Thoracic aorta (tissue), 2 donors: ENCODE data around the gene GATA3. TPM values are rescaled to one million over a fixed set of nuclear protein-coding genes. Genes with fewer than 3 reads are reported as not detected.

Source experiments
- ATAC-seq: fragments of 150-250 bp; one replicate; pipeline ENCODE4 v1.8.0; 2017; ENCODE audit warnings: low read depth; ENCODE audit not compliant: insufficient number of reproducible peaks, low FRiP score
- DNase-seq: peaks from one replicate; pipeline ENCODE4 v3.0.0-alpha.2; 2020; ENCODE audit warnings: low spot score
- H3K27ac ChIP-seq, 2 donors: fragments of 200-600 bp; sonication (generic); 1 replicate in 1 of 2; 2 replicates in 1 of 2; pipeline ENCODE4 v1.5.1; 2016; ENCODE audit warnings: mild to moderate bottlenecking in 2 of 2, moderate library complexity in 2 of 2
- H3K27me3 ChIP-seq: fragments of 200-600 bp; sonication (generic); replicated peaks from 2 replicates; pipeline ENCODE4 v1.6.0; 2016; ENCODE audit warnings: mild to moderate bottlenecking; ENCODE audit not compliant: insufficient read depth
- H3K36me3 ChIP-seq: fragments of 200-600 bp; sonication (generic); one replicate; pipeline ENCODE4 v1.5.1; 2016
- H3K4me1 ChIP-seq, 2 donors: fragments of 200-600 bp; sonication (generic); 1 replicate in 1 of 2; 2 replicates in 1 of 2; pipeline versions ENCODE4 v1.5.1 to v1.6.0; 2016; ENCODE audit warnings: low read depth in 2 of 2, mild to moderate bottlenecking in 1 of 2; ENCODE audit not compliant: control insufficient read depth in 1 of 2
- H3K4me3 ChIP-seq: fragments of 200-600 bp; sonication (generic); 2 replicates; pipeline ENCODE4 v1.5.1; 2016; ENCODE audit warnings: mild to moderate bottlenecking
- H3K9me3 ChIP-seq: fragments of 200-600 bp; sonication (generic); 2 replicates; pipeline ENCODE4 v1.5.1; 2016
- CTCF ChIP-seq: fragments of 200-600 bp; sonication (generic); IDR thresholded peaks from one replicate; pipeline ENCODE4 v1.5.1; 2019; ENCODE audit warnings: antibody characterized with exemption
- total RNA-seq, 2 donors: library from RNA; depleted of rRNA; stranded (reverse); fragments of >200 nt; gene quantifications; one replicate each; pipeline versions ENCODE4 v1.1.0 to v1.2.3, GENCODE V29; 2016

GATA3 gene
- total RNA-seq, 2 donors from 2014 or later = not detected

DNA sequence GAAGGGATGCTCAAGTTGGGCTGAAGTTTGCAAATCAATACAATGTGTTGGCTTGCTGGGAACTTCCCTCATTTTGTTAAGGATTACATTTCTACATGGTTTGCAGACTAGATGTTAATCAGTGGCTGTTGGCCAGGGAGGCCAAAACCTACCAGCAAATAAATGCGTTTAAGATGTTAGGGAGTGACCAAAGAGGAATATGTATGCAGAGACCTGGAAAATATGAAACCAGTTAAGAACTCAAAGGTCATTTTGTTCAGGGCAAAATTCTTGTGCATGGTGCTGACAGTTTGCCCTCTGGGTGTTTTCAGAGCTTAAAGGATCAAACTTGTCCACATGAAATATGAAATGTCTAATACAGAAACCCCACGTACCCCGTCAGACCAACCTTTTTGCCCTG, 30.3 kb downstream of the GATA3 start:
- Histone ChIP-seq H3K27ac (no peak overlapping the region), H3K4me3 (no peak overlapping the region), H3K36me3 (no peaks in the 10 kb centered on the region), H3K27me3 (no peaks in the 10 kb centered on the region), H3K4me1 (no peaks in the 10 kb centered on the region), H3K9me3 (no peaks in the 10 kb centered on the region)
- ATAC-seq (no peak), DNase-seq (no peak)
- no peak for TF ChIP-seq CTCF

GRCh38 chr10:8085251-8085650, 30.8 kb downstream of the GATA3 start:
- H3K4me1 ChIP-seq = no peaks in the 10 kb centered on the region
- no peaks in the 10 kb centered on the region for H3K9me3 ChIP-seq
- H3K27ac ChIP-seq = no peak overlapping the region
- H3K4me3 ChIP-seq = no peak overlapping the region
- TF ChIP-seq CTCF = no peak
- H3K36me3 ChIP-seq = no peaks in the 10 kb centered on the region
- no peaks in the 10 kb centered on the region for H3K27me3 ChIP-seq
- DNase-seq = no peak
- no peak for ATAC-seq

DNA sequence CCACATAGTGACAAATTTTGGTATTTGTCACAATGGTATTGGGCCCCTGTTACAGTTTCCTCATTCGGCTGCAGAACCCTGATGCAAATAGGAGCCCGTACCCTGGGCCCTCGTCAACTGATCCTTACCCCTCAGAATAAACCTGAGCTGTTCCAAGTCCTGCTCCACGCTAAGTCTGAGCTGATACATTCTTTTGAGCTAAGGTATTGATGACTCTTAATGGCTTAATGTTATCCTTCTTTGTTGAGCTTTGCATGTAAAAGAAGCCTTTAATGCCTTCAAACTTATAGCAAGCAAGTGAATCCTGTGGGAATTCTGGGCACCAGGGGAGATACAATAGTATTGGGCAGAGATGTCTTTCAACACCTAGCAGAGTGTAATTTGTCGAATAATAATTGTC, 31.8 kb downstream of the GATA3 start:
- H3K27me3 ChIP-seq = no peaks in the 10 kb centered on the region
- no peak for DNase-seq
- no peak for ATAC-seq
- H3K4me1 ChIP-seq = no peaks in the 10 kb centered on the region
- no peaks in the 10 kb centered on the region for H3K36me3 ChIP-seq
- no peaks in the 10 kb centered on the region for H3K9me3 ChIP-seq
- H3K27ac ChIP-seq = no peak overlapping the region
- no peak for TF ChIP-seq CTCF
- H3K4me3 ChIP-seq = no peak overlapping the region

- no peak overlapping the region for H3K27ac ChIP-seq
- no peaks in the 10 kb centered on the region for H3K9me3 ChIP-seq
- H3K36me3 ChIP-seq = no peaks in the 10 kb centered on the region
- no peaks in the 10 kb centered on the region for H3K27me3 ChIP-seq
- ATAC-seq = no peak
- TF ChIP-seq CTCF = no peak
- no peak overlapping the region for H3K4me3 ChIP-seq
- no peaks in the 10 kb centered on the region for H3K4me1 ChIP-seq
- DNase-seq = no peak
These were observed 34.0 kb downstream of the GATA3 start for GRCh38 chr10:8088504-8088903.

DNA sequence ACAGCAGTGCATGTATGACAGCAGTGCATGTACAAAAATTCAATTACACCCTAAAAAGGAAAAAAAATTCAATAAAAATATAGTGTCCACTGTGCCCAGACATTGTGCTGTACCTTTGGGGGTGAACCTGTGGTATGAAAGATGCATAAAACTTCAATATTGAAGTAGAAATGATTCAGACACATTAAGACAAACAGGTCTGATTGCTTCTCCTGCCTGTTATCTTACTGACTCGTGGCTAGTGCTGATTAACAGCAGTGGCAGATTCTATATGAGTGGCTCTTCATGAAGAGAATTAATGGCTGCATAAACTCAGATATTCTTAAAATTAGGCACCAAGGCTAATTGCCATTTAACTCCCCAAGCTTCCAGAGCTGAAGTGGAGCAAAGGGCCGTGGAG, 37.9 kb downstream of the GATA3 start:
- no peak for TF ChIP-seq CTCF
- no peak for ATAC-seq
- Histone ChIP-seq H3K4me3 (no peak overlapping the region), H3K27me3 (no peaks in the 10 kb centered on the region), H3K36me3 (no peaks in the 10 kb centered on the region), H3K4me1 (no peaks in the 10 kb centered on the region), H3K9me3 (no peaks in the 10 kb centered on the region), H3K27ac (no peak overlapping the region)
- DNase-seq = no peak
